ENCODE data around the gene CACHD1.

DNA sequence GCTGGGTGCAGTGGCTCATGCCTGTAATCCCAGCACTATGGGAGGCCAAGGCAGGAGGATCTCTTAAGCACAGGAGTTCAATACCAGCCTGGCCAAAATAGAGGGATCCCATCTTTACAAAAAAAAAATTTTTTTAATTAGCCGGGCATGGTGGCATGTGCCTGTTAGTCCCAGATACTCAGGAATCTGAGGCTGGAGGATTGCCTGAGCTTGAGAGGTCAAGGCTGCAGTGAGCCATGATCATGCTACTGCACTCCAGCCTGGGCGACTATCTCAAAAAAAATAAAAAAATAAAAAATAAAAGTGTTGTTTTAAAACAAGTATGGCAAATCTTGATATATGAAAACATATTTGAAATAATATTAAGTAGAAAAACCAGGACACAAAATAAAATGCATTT is 44.4 kb upstream of the CACHD1 start:
- no peak for TF ChIP-seq POLR2AphosphoS5 (IDR thresholded peaks at IDR 0.05)
- TF ChIP-seq, protein P1, sequence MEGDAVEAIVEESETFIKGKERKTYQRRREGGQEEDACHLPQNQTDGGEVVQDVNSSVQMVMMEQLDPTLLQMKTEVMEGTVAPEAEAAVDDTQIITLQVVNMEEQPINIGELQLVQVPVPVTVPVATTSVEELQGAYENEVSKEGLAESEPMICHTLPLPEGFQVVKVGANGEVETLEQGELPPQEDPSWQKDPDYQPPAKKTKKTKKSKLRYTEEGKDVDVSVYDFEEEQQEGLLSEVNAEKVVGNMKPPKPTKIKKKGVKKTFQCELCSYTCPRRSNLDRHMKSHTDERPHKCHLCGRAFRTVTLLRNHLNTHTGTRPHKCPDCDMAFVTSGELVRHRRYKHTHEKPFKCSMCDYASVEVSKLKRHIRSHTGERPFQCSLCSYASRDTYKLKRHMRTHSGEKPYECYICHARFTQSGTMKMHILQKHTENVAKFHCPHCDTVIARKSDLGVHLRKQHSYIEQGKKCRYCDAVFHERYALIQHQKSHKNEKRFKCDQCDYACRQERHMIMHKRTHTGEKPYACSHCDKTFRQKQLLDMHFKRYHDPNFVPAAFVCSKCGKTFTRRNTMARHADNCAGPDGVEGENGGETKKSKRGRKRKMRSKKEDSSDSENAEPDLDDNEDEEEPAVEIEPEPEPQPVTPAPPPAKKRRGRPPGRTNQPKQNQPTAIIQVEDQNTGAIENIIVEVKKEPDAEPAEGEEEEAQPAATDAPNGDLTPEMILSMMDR (IDR thresholded peaks at IDR 0.05): no peak
- no peak for TF ChIP-seq EP300 (IDR thresholded peaks at IDR 0.05)
- TF ChIP-seq POLR2A (IDR thresholded peaks at IDR 0.05): no peak
